SK-N-SH (cell line): ENCODE measurements around the gene EFCAB6. TPM values are rescaled to one million over a fixed set of nuclear protein-coding genes. Genes with fewer than 3 reads are reported as not detected.

Experiments
- CTCF ChIA-PET: fragments of 300-600, 350-600 bp; formaldehyde crosslinking; extraction: SDS; loops from one replicate; lab custom pipeline; 2021; lab: Yijun Ruan, JAX
- POLR2A ChIA-PET: fragments of 350-600 bp; sonication (Branson Sonifier 250); formaldehyde crosslinking; extraction: SDS; loops from one replicate; lab custom pipeline; 2020; ENCODE audit warnings: antibody characterized with exemption, inconsistent platforms; lab: Yijun Ruan, JAX
- DNase-seq: peaks from one replicate; pipeline ENCODE4 v3.0.0; 2012
- H2AFZ ChIP-seq: fragments of 200-600 bp; sonication (generic); 2 replicates; pipeline ENCODE4 v1.8.1; 2016; ENCODE audit warnings: antibody characterized with exemption, mild to moderate bottlenecking, low read depth
- H3F3A ChIP-seq: fragments of 200-600 bp; sonication (generic); replicated peaks from 2 replicates; pipeline ENCODE3; 2016; ENCODE audit warnings: antibody characterized with exemption, mild to moderate bottlenecking; ENCODE audit not compliant: insufficient read depth
- H3K27ac ChIP-seq, 2 experiments: fragments of 200-500 bp in 1 of 2; fragments of 200-600 bp in 1 of 2; sonication (Bioruptor generic) in 1 of 2; sonication (generic), shearing (Covaris generic) in 1 of 2; 2 replicates each; pipeline versions ENCODE4 v1.5.1 to v1.6.1; 2014 to 2016; ENCODE audit warnings: low read depth in 2 of 2, inconsistent platforms in 1 of 2, low read length in 1 of 2, mild to moderate bottlenecking in 1 of 2, mixed read lengths in 1 of 2
- H3K27me3 ChIP-seq: fragments of 200-600 bp; sonication (generic), shearing (Covaris generic); 2 replicates; pipeline ENCODE4 v1.6.1; 2016; ENCODE audit warnings: mixed run types; ENCODE audit not compliant: insufficient read depth
- H3K36me3 ChIP-seq, 2 experiments: fragments of 200-500 bp in 1 of 2; fragments of 200-600 bp in 1 of 2; sonication (Bioruptor generic) in 1 of 2; sonication (generic) in 1 of 2; replicated peaks in 1 of 2; 2 replicates each; pipeline versions ENCODE3 to v1.5.1; 2014 to 2016; ENCODE audit warnings: low read length in 1 of 2, mild to moderate bottlenecking in 1 of 2; ENCODE audit not compliant: insufficient read depth in 2 of 2, control insufficient read depth in 1 of 2
- H3K4me1 ChIP-seq, 2 experiments: fragments of 200-500 bp in 1 of 2; fragments of 200-600 bp in 1 of 2; sonication (Bioruptor generic) in 1 of 2; sonication (generic), shearing (Covaris generic) in 1 of 2; 2 replicates each; pipeline versions ENCODE4 v1.5.1 to v1.6.1; 2014 to 2016; ENCODE audit warnings: low read depth in 1 of 2, low read length in 1 of 2, mixed run types in 1 of 2; ENCODE audit not compliant: insufficient read depth in 2 of 2, control insufficient read depth in 1 of 2
- H3K4me2 ChIP-seq: fragments of 200-600 bp; sonication (generic), shearing (Covaris generic); 2 replicates; pipeline ENCODE4 v1.6.1; 2017; ENCODE audit warnings: mixed run types
- H3K4me3 ChIP-seq, 2 experiments: fragments of 200-500 bp in 1 of 2; fragments of 200-600 bp in 1 of 2; sonication (Bioruptor generic) in 1 of 2; sonication (generic), shearing (Covaris generic) in 1 of 2; 2 replicates each; pipeline versions ENCODE4 v1.5.1 to v1.8.1; 2014 to 2016; ENCODE audit warnings: low read depth in 2 of 2, inconsistent platforms in 1 of 2, low read length in 1 of 2, mild to moderate bottlenecking in 1 of 2, mixed read lengths in 1 of 2, moderate library complexity in 1 of 2
- H3K79me2 ChIP-seq: fragments of 200-600 bp; sonication (generic); 2 replicates; pipeline ENCODE4 v1.8.1; 2017; ENCODE audit warnings: mild to moderate bottlenecking; ENCODE audit not compliant: insufficient read depth
- H3K9ac ChIP-seq: fragments of 200-600 bp; sonication (generic); 2 replicates; pipeline ENCODE4 v1.6.1; 2017; ENCODE audit warnings: mixed run types
- H3K9me2 ChIP-seq: fragments of 200-600 bp; sonication (generic); 2 replicates; pipeline ENCODE4 v1.6.1; 2017; ENCODE audit warnings: mixed run types
- H3K9me3 ChIP-seq: fragments of 200-600 bp; sonication (generic); 2 replicates; pipeline ENCODE4 v1.6.1; 2017; ENCODE audit warnings: mixed run types, mild to moderate bottlenecking, moderate library complexity
- H4K20me1 ChIP-seq: fragments of 200-600 bp; sonication (generic); 2 replicates; pipeline ENCODE4 v1.6.1; 2017; ENCODE audit warnings: mild to moderate bottlenecking, mixed run types; ENCODE audit not compliant: insufficient read depth
- CHD2 ChIP-seq: fragments of 150-350 bp; IDR thresholded peaks from 2 replicates; pipeline ENCODE4 v1.6.1; 2018; ENCODE audit warnings: low read length; ENCODE audit not compliant: partially characterized antibody
- ELF1 ChIP-seq: IDR thresholded peaks from 2 replicates; pipeline ENCODE4 v1.4.0; 2012
- EP300 ChIP-seq, 2 experiments: IDR thresholded peaks; 2 replicates each; pipeline versions ENCODE4 v1.4.0 to v1.6.1; 2012; ENCODE audit warnings: borderline replicate concordance in 1 of 2, low read depth in 1 of 2, low read length in 1 of 2
- EZH2phosphoT487 ChIP-seq: fragments of 200-600 bp; sonication (generic); IDR thresholded peaks from 2 replicates; pipeline ENCODE4 v1.6.1; 2017; ENCODE audit warnings: low read depth, mixed run types, mild to moderate bottlenecking, antibody characterized with exemption, moderate library complexity, borderline replicate concordance
- FOSL2 ChIP-seq: IDR thresholded peaks from 2 replicates; pipeline ENCODE4 v1.4.0; 2012; ENCODE audit warnings: low read depth, mild to moderate bottlenecking, moderate library complexity, borderline replicate concordance
- FOXJ3 ChIP-seq: sonication (generic); formaldehyde crosslinking; IDR thresholded peaks from 2 replicates; pipeline ENCODE4 v1.5.1; 2020; ENCODE audit warnings: mild to moderate bottlenecking, missing genetic modification reagents
- FOXM1 ChIP-seq: IDR thresholded peaks from 2 replicates; pipeline ENCODE4 v1.4.0; 2012; ENCODE audit warnings: low read depth, mild to moderate bottlenecking
- JUND ChIP-seq: IDR thresholded peaks from 2 replicates; pipeline ENCODE4 v1.4.0; 2012
- MXI1 ChIP-seq: IDR thresholded peaks from 2 replicates; pipeline ENCODE4 v1.6.1; 2012; ENCODE audit warnings: mild to moderate bottlenecking, low read depth, low read length, improper control_type of control experiment
- NRF1 ChIP-seq: IDR thresholded peaks from 2 replicates; pipeline ENCODE4 v1.6.1; 2012; ENCODE audit warnings: low read depth, mild to moderate bottlenecking, low read length
- RAD21 ChIP-seq: IDR thresholded peaks from 2 replicates; pipeline ENCODE4 v1.6.1; 2012; ENCODE audit warnings: mild to moderate bottlenecking, low read length
- RCOR1 ChIP-seq: fragments of 150-350 bp; IDR thresholded peaks from 2 replicates; pipeline ENCODE4 v1.6.1; 2017; ENCODE audit warnings: antibody characterized with exemption, low read length
- RFX5 ChIP-seq: IDR thresholded peaks from 2 replicates; pipeline ENCODE4 v1.6.1; 2012; ENCODE audit warnings: mild to moderate bottlenecking, improper control_type of control experiment, low read length
- SMC3 ChIP-seq: IDR thresholded peaks from 2 replicates; pipeline ENCODE4 v1.6.1; 2012; ENCODE audit warnings: low read depth, low read length, improper control_type of control experiment
- TAF1 ChIP-seq: IDR thresholded peaks from 2 replicates; pipeline ENCODE4 v1.6.1; 2012; ENCODE audit warnings: low read depth, mild to moderate bottlenecking, low read length, moderate library complexity, borderline replicate concordance
- YY1 ChIP-seq: IDR thresholded peaks from 2 replicates; pipeline ENCODE4 v1.4.0; 2012; ENCODE audit warnings: low read depth, mild to moderate bottlenecking
- WGBS: methylation state at CpG from one replicate; pipeline ENCODE4 v1.1.6; 2017; ENCODE audit warnings: low lambda C conversion rate; 5-methylcytosine and 5-hydroxymethylcytosine counted together
- polyA plus RNA-seq, 3 experiments: library from polyadenylated mRNA; depleted of rRNA; stranded (reverse); fragments of >200 nt; gene quantifications; 2 replicates each; pipeline ENCODE4 v1.2.3, GENCODE V29; 2012
- TF ChIP-seq, protein P1 (sequence below): IDR thresholded peaks from 2 replicates; pipeline ENCODE4 v1.4.0; 2012; ENCODE audit warnings: low read depth, borderline replicate concordance
- TF ChIP-seq, protein P2 (sequence below): IDR thresholded peaks from 2 replicates; pipeline ENCODE4; 2012
- TF ChIP-seq, protein P3 (sequence below): fragments of 150-350 bp; IDR thresholded peaks from 2 replicates; pipeline ENCODE4 v1.6.1; 2017; ENCODE audit warnings: antibody characterized with exemption, low read length, low read depth, borderline replicate concordance
- TF ChIP-seq, protein P4 (sequence below): fragments of 150-350 bp; IDR thresholded peaks from 2 replicates; pipeline ENCODE4 v1.6.1; 2016; ENCODE audit warnings: mild to moderate bottlenecking, low read depth, low read length
- TF ChIP-seq, protein P5 (sequence below): IDR thresholded peaks from 2 replicates; pipeline ENCODE4 v1.4.0; 2012; ENCODE audit warnings: low read depth

Gene EFCAB6
- polyA plus RNA-seq, 1 of the 3 experiments (the other 2 are of a cell fraction), result 0.46 TPM

DNA sequence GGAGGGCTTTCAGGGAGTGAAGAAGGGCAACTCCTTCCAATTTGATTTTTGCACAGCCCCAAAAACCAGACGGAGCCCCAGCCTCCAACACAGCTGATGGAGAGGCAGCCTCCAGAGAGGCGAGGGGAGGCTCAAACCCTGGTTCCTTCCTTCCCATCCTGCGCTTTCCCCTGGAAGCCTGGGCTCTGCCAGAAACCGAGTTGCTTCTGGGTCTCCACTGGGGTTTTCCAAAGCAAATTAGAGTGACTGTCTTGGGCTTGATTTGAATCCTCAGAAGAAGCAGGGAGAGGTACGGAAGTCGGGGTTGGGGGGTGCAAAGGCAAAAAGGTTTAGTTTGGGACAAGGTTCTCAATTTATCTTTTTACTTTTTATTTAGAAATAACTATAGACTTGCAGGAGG lies 271.1 kb downstream of the EFCAB6 start:
- Histone ChIP-seq H3K4me1 (peaks cover 0 to 2% of the 10 kb centered on the region in 2 experiments; a peak in 1 of 4 replicates), H3K79me2 (no peaks in the 10 kb centered on the region), H3K27ac (no peak overlapping the region), H3K4me2 (no peak overlapping the region), H3K27me3 (no peaks in the 10 kb centered on the region), H3K9me2 (no peaks in the 10 kb centered on the region), H2AFZ (no peak overlapping the region), H3K9me3 (no peaks in the 10 kb centered on the region), H3K4me3 (no peak overlapping the region), H3K36me3 (no peaks in the 10 kb centered on the region), H3K9ac (no peak overlapping the region), H4K20me1 (no peaks in the 10 kb centered on the region), H3F3A (no peaks in the 10 kb centered on the region)
- TF ChIP-seq, protein P1, sequence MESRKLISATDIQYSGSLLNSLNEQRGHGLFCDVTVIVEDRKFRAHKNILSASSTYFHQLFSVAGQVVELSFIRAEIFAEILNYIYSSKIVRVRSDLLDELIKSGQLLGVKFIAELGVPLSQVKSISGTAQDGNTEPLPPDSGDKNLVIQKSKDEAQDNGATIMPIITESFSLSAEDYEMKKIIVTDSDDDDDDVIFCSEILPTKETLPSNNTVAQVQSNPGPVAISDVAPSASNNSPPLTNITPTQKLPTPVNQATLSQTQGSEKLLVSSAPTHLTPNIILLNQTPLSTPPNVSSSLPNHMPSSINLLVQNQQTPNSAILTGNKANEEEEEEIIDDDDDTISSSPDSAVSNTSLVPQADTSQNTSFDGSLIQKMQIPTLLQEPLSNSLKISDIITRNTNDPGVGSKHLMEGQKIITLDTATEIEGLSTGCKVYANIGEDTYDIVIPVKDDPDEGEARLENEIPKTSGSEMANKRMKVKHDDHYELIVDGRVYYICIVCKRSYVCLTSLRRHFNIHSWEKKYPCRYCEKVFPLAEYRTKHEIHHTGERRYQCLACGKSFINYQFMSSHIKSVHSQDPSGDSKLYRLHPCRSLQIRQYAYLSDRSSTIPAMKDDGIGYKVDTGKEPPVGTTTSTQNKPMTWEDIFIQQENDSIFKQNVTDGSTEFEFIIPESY, result no peak
- TF ChIP-seq JUND (no peak), NRF1 (no peak)
- WGBS, result 69% methylated on average over 6 of the region's 6 CpGs
- CTCF ChIA-PET, result no interaction called here
- POLR2A ChIA-PET, result no interaction called here
- DNase-seq, result no peak

DNA sequence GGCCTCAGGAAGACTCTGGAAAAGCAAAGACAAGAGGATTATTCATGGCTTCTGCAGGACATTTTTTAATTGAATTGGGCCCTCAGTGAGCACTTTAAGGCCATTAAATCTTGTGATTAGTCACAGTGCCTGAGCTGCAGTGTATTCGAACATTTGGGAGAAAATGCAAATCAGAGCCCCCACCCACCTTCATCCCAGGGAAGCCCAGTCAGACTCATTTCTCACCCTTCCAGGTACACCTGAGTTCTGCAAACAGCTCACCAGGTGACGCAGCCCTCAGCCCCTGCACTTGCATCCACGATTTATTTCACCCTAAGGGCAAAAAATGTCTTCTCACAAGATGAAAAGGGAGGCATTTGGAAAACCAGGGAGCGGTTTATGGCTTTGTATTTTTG lies 271.6 kb downstream of the EFCAB6 start:
- Histone ChIP-seq H3K9me2 (no peaks in the 10 kb centered on the region), H3K9ac (no peak overlapping the region), H3K9me3 (no peaks in the 10 kb centered on the region), H3F3A (no peaks in the 10 kb centered on the region), H3K27me3 (no peaks in the 10 kb centered on the region), H3K4me2 (no peak overlapping the region), H3K4me1 (peaks cover 0 to 2% of the 10 kb centered on the region in 2 experiments; a peak in 1 of 4 replicates), H2AFZ (no peak overlapping the region), H3K4me3 (no peak overlapping the region), H4K20me1 (no peaks in the 10 kb centered on the region), H3K36me3 (no peaks in the 10 kb centered on the region), H3K27ac (no peak overlapping the region), H3K79me2 (no peaks in the 10 kb centered on the region)
- TF ChIP-seq, protein P2, sequence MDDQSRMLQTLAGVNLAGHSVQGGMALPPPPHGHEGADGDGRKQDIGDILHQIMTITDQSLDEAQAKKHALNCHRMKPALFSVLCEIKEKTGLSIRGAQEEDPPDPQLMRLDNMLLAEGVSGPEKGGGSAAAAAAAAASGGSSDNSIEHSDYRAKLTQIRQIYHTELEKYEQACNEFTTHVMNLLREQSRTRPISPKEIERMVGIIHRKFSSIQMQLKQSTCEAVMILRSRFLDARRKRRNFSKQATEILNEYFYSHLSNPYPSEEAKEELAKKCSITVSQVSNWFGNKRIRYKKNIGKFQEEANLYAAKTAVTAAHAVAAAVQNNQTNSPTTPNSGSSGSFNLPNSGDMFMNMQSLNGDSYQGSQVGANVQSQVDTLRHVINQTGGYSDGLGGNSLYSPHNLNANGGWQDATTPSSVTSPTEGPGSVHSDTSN, result no peak
- TF ChIP-seq RAD21, result no peak
- TF ChIP-seq, protein P3, sequence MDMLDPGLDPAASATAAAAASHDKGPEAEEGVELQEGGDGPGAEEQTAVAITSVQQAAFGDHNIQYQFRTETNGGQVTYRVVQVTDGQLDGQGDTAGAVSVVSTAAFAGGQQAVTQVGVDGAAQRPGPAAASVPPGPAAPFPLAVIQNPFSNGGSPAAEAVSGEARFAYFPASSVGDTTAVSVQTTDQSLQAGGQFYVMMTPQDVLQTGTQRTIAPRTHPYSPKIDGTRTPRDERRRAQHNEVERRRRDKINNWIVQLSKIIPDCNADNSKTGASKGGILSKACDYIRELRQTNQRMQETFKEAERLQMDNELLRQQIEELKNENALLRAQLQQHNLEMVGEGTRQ, result no peak
- no peak for TF ChIP-seq RFX5
- TF ChIP-seq YY1, result no peak
- TF ChIP-seq EZH2phosphoT487, result no peak
- no peak for TF ChIP-seq FOXM1
- TF ChIP-seq, protein P4, sequence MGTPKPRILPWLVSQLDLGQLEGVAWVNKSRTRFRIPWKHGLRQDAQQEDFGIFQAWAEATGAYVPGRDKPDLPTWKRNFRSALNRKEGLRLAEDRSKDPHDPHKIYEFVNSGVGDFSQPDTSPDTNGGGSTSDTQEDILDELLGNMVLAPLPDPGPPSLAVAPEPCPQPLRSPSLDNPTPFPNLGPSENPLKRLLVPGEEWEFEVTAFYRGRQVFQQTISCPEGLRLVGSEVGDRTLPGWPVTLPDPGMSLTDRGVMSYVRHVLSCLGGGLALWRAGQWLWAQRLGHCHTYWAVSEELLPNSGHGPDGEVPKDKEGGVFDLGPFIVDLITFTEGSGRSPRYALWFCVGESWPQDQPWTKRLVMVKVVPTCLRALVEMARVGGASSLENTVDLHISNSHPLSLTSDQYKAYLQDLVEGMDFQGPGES, result no peak
- no peak for TF ChIP-seq FOXJ3 (CRISPR knock-in tag)
- no peak for TF ChIP-seq CHD2
- TF ChIP-seq EP300 (IDR thresholded peaks at IDR 0.05; ENCODE audit: borderline replicate concordance in 1 of 2, low read depth in 1 of 2, low read length in 1 of 2), result no peak
- no peak for TF ChIP-seq RCOR1
- TF ChIP-seq FOSL2, result no peak
- no peak for TF ChIP-seq MXI1
- TF ChIP-seq SMC3, result no peak
- no peak for TF ChIP-seq NRF1
- no peak for TF ChIP-seq ELF1
- TF ChIP-seq, protein P5, sequence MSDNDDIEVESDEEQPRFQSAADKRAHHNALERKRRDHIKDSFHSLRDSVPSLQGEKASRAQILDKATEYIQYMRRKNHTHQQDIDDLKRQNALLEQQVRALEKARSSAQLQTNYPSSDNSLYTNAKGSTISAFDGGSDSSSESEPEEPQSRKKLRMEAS, result no peak
- no peak for TF ChIP-seq TAF1
- DNase-seq, result no peak
- CTCF ChIA-PET, result no interaction called here
- POLR2A ChIA-PET, result interaction anchor here (0.6 kb wide), 1 partner anchor 10 kb away, joined by 3 read pairs; no protein-coding TSS in a partner anchor
- whole genome bisulfite sequencing, result 38% methylated on average over 3 of the region's 4 CpGs
